Spleen (tissue), 11 donors: ENCODE measurements around the gene ATF6. TPM values are rescaled to one million over a fixed set of nuclear protein-coding genes. Genes with fewer than 3 reads are reported as not detected.

ENCODE experiments used
- DNase-seq: peaks from one replicate; pipeline ENCODE4 v3.0.0-alpha.2; 2020
- H3K27ac ChIP-seq, 8 donors: fragments of 200-600 bp; sonication (generic) in 7 of 8; 1 replicate in 4 of 8; 2 replicates in 4 of 8; pipeline versions ENCODE4 v1.5.0 to v1.8.0; 2016 to 2021; ENCODE audit warnings: inconsistent platforms in 4 of 8, mild to moderate bottlenecking in 4 of 8, moderate library complexity in 1 of 8
- H3K27me3 ChIP-seq, 7 donors: fragments of 200-600 bp; sonication (generic) in 6 of 7; replicated peaks in 1 of 7; 1 replicate in 4 of 7; 2 replicates in 3 of 7; pipeline versions ENCODE4 v1.5.0 to v1.8.0; 2016 to 2021; ENCODE audit warnings: inconsistent platforms in 3 of 7, mild to moderate bottlenecking in 1 of 7
- H3K36me3 ChIP-seq, 6 donors: fragments of 200-600 bp; sonication (generic) in 5 of 6; 1 replicate in 4 of 6; 2 replicates in 2 of 6; pipeline versions ENCODE4 v1.5.0 to v1.8.0; 2016 to 2021; ENCODE audit warnings: inconsistent platforms in 2 of 6
- H3K4me1 ChIP-seq, 6 donors: fragments of 200-600 bp; sonication (generic) in 5 of 6; 1 replicate in 3 of 6; 2 replicates in 3 of 6; pipeline versions ENCODE4 v1.5.0 to v1.8.0; 2016 to 2021; ENCODE audit warnings: inconsistent platforms in 3 of 6
- H3K4me3 ChIP-seq, 8 donors: fragments of 200-600 bp; sonication (generic) in 7 of 8; 1 replicate in 4 of 8; 2 replicates in 4 of 8; pipeline versions ENCODE4 v1.5.0 to v1.8.0; 2016 to 2021; ENCODE audit warnings: inconsistent platforms in 4 of 8, mild to moderate bottlenecking in 4 of 8, moderate library complexity in 2 of 8
- H3K9me3 ChIP-seq, 8 donors: fragments of 200-600 bp; sonication (generic) in 7 of 8; 1 replicate in 4 of 8; 2 replicates in 4 of 8; pipeline versions ENCODE4 v1.5.0 to v1.8.0; 2016 to 2021; ENCODE audit warnings: inconsistent platforms in 4 of 8
- CTCF ChIP-seq, 11 experiments: fragments of 200-600 bp in 7 of 11; fragments of 450-650 bp in 4 of 11; sonication (generic) in 4 of 11; IDR thresholded peaks in 8 of 11; conservative IDR thresholded peaks in 3 of 11; 1 replicate in 7 of 11; 2 replicates in 4 of 11; pipeline versions ENCODE4 v1.4.0 to v1.8.0; 2016 to 2021; ENCODE audit warnings: antibody characterized with exemption in 11 of 11, inconsistent platforms in 4 of 11, mild to moderate bottlenecking in 1 of 11
- POLR2A ChIP-seq, 3 donors: fragments of 450-650 bp; IDR thresholded peaks; one replicate each; pipeline ENCODE4 v1.5.1; 2017; ENCODE audit warnings: antibody characterized with exemption in 3 of 3, mild to moderate bottlenecking in 1 of 3
- POLR2AphosphoS5 ChIP-seq, 3 donors: sonication (generic); formaldehyde crosslinking; IDR thresholded peaks; one replicate each; pipeline ENCODE4 v1.5.1; 2017; ENCODE audit warnings: antibody characterized with exemption in 3 of 3
- WGBS, 5 donors: extraction: QIAGEN DNeasy Blood & Tissue Kit in 3 of 5; methylation state at CpG; one replicate each; pipeline versions ENCODE4 v1.1.5 to v1.1.7; 2013 to 2018; 5-methylcytosine and 5-hydroxymethylcytosine counted together
- intact Hi-C: fragments of 100-400 bp; cut with DNase I; formaldehyde crosslinking; loops from one replicate; pipeline ENCODE4 v1.15.0; 2023; ENCODE audit warnings: low total_unique reads
- polyA plus RNA-seq, 3 donors: library from polyadenylated mRNA; stranded (reverse); fragments of 200-250 nt; gene quantifications; one replicate each; pipeline ENCODE4 v1.2.1, GENCODE V29; 2013
- total RNA-seq, 7 donors: library from RNA; depleted of rRNA in 3 of 7; stranded (reverse); fragments of >200 nt in 3 of 7; fragmentation: NEBNext Ultra II Directional in 4 of 7; extraction: Animal tissue kit (Norgen Biotek cat#: 25700) in 4 of 7; gene quantifications; one replicate each; pipeline versions ENCODE4 v1.1.0 to v1.2.1, GENCODE V29; 2016 to 2021
- donor health status: healthy with polysubstance abuse.
- donor health status: DM: no; HTN: no; CAD: no; lungs with moderate emphysema.
- donor health status: DM: no; HTN: no; CAD: no.
- donor health status: Bipolar disorder and iron deficiency.
- donor health status: healthy.
- donor health status: DM: no; HTN: no; CAD: no.
- donor health status: DM: yes; HTN: yes; CAD: no.

Gene ATF6
- total and polyA plus RNA-seq, 10 donors: 2.5 to 46.8 (median 33.0) TPM

- Histone ChIP-seq H3K27ac (no peak overlapping the region), H3K36me3 (no peaks in the 10 kb centered on the region), H3K4me1 (peaks cover 0 to 18% (median 0%) of the 10 kb centered on the region in 6 donors), H3K4me3 (no peak overlapping the region), H3K9me3 (peaks cover 0 to 7% (median 0%) of the 10 kb centered on the region in 8 donors), H3K27me3 (peaks cover 0 to 4% (median 0%) of the 10 kb centered on the region in 7 donors)
- intact Hi-C loops: no loop called here
- WGBS, 5 donors: 85 to 88% (median 87%) methylated on average over 11 of the region's 11 CpGs
- TF ChIP-seq POLR2A (IDR thresholded peaks at IDR 0.05): no peak
- TF ChIP-seq CTCF (IDR thresholded peaks at IDR 0.05 in 8 of 11, conservative IDR thresholded peaks at IDR 0.05 in 3 of 11): no peak
- TF ChIP-seq POLR2AphosphoS5 (IDR thresholded peaks at IDR 0.05): no peak
- DNase-seq: no peak
Observed at GRCh38 chr1:161993576-161993975, 227.5 kb downstream of the ATF6 start.

- 82 to 90% (median 86%) methylated on average over 6 to 9 of the region's 9 CpGs for WGBS, 5 donors
- Histone ChIP-seq H3K4me1 (peaks cover 0 to 13% (median 0%) of the 10 kb centered on the region in 6 donors), H3K4me3 (no peak overlapping the region), H3K9me3 (peaks cover 0 to 7% (median 0%) of the 10 kb centered on the region in 8 donors), H3K36me3 (no peaks in the 10 kb centered on the region), H3K27ac (no peak overlapping the region), H3K27me3 (peaks cover 0 to 4% (median 0%) of the 10 kb centered on the region in 7 donors)
- intact Hi-C loops: no loop called here
- no peak for TF ChIP-seq CTCF (IDR thresholded peaks at IDR 0.05 in 8 of 11, conservative IDR thresholded peaks at IDR 0.05 in 3 of 11)
- TF ChIP-seq POLR2A (IDR thresholded peaks at IDR 0.05): no peak
- TF ChIP-seq POLR2AphosphoS5 (IDR thresholded peaks at IDR 0.05): no peak
- no peak for DNase-seq
Observed at GRCh38 chr1:161994175-161994668, 228.1 kb downstream of the ATF6 start.

GRCh38 chr1:161997152-161997551 lies 231.0 kb downstream of the ATF6 start:
- Histone ChIP-seq H3K36me3 (no peaks in the 10 kb centered on the region), H3K4me1 (no peaks in the 10 kb centered on the region), H3K27me3 (peaks cover 0 to 4% (median 0%) of the 10 kb centered on the region in 7 donors), H3K27ac (no peak overlapping the region), H3K4me3 (no peak overlapping the region), H3K9me3 (peaks cover 0 to 3% (median 0%) of the 10 kb centered on the region in 8 donors)
- DNase-seq: no peak
- intact Hi-C loops: no loop called here
- no peak for TF ChIP-seq CTCF (IDR thresholded peaks at IDR 0.05 in 8 of 11, conservative IDR thresholded peaks at IDR 0.05 in 3 of 11)
- TF ChIP-seq POLR2A (IDR thresholded peaks at IDR 0.05): no peak
- no peak for TF ChIP-seq POLR2AphosphoS5 (IDR thresholded peaks at IDR 0.05)
- WGBS, 5 donors: 77 to 91% (median 82%) methylated on average over 1 of the region's 1 CpG

- H3K36me3 ChIP-seq: no peaks in the 10 kb centered on the region
- peaks cover 0 to 3% (median 0%) of the 10 kb centered on the region in 8 donors for H3K9me3 ChIP-seq
Observed at GRCh38 chr1:161998811-161999210, 232.7 kb downstream of the ATF6 start.

More at GRCh38 chr1:161998811-161999210, 232.7 kb downstream of the ATF6 start:
- H3K4me1 ChIP-seq: no peaks in the 10 kb centered on the region
- no peak overlapping the region for H3K27ac ChIP-seq
- no peak overlapping the region for H3K4me3 ChIP-seq
- H3K27me3 ChIP-seq: peaks cover 0 to 19% (median 0%) of the 10 kb centered on the region in 7 donors
- TF ChIP-seq POLR2AphosphoS5 (IDR thresholded peaks at IDR 0.05) (no peak), CTCF (IDR thresholded peaks at IDR 0.05 in 8 of 11, conservative IDR thresholded peaks at IDR 0.05 in 3 of 11) (no peak), POLR2A (IDR thresholded peaks at IDR 0.05) (no peak)
- WGBS, 5 donors: 87 to 93% (median 92%) methylated on average over 5 of the region's 5 CpGs
- intact Hi-C loops: no loop called here
- DNase-seq: no peak
